Measurements from ENCODE around the gene ORMDL2. TPM values are rescaled to one million over a fixed set of nuclear protein-coding genes. Genes with fewer than 3 reads are reported as not detected.

Gene ORMDL2
- total RNA-seq, 3 donors from 2014 or later: 42.1 to 97.8 (median 74.2) TPM

GRCh38 chr12:55824726-55825125 lies 6.9 kb downstream of the ORMDL2 start:
- intact Hi-C loops (cut with DNase I, micrococcal nuclease): no loop called here
- H3K4me3 ChIP-seq: no peak overlapping the region
- no peak for ATAC-seq
- H3K36me3 ChIP-seq (ENCODE audit: low read depth): peaks cover 13% of the 10 kb centered on the region
- peaks cover 29% of the 10 kb centered on the region for H3K4me1 ChIP-seq (ENCODE audit: low read depth)
- TF ChIP-seq CTCF (IDR thresholded peaks at IDR 0.05): no peak
- no peaks in the 10 kb centered on the region for H3K9me3 ChIP-seq
- no peak for DNase-seq

GRCh38 chr12:55827806-55828205 lies 10.0 kb downstream of the ORMDL2 start:
- ATAC-seq (no peak), DNase-seq (no peak)
- intact Hi-C loops (cut with DNase I, micrococcal nuclease): no loop called here
- TF ChIP-seq CTCF (IDR thresholded peaks at IDR 0.05): no peak
- H3K36me3 ChIP-seq (ENCODE audit: low read depth): peaks cover 5% of the 10 kb centered on the region
- H3K4me3 ChIP-seq: no peak overlapping the region
- H3K4me1 ChIP-seq (ENCODE audit: low read depth): peaks cover 29% of the 10 kb centered on the region
- H3K9me3 ChIP-seq: no peaks in the 10 kb centered on the region

GRCh38 chr12:55828357-55828756 lies 10.5 kb downstream of the ORMDL2 start:
- no peak for ATAC-seq
- peaks cover 29% of the 10 kb centered on the region for H3K4me1 ChIP-seq (ENCODE audit: low read depth)
- no peak for DNase-seq

GRCh38 chr12:55829967-55830600 lies 12.2 kb downstream of the ORMDL2 start:
- intact Hi-C loops (cut with DNase I, micrococcal nuclease): no loop called here
- peaks cover 21% of the 10 kb centered on the region for H3K4me1 ChIP-seq (ENCODE audit: low read depth)

More at GRCh38 chr12:55828357-55828756, 10.5 kb downstream of the ORMDL2 start:
- TF ChIP-seq CTCF (IDR thresholded peaks at IDR 0.05): no peak
- intact Hi-C loops (cut with DNase I, micrococcal nuclease): no loop called here
- Histone ChIP-seq H3K36me3 (ENCODE audit: low read depth) (peaks cover 5% of the 10 kb centered on the region), H3K4me3 (no peak overlapping the region), H3K9me3 (no peaks in the 10 kb centered on the region)

GRCh38 chr12:55830601-55831446 lies 13.0 kb downstream of the ORMDL2 start:
- ATAC-seq (peak; percentile 47), DNase-seq (peak; percentile 85 to 88 (median 86))
- no peaks in the 10 kb centered on the region for H3K9me3 ChIP-seq
- peaks cover 5% of the 10 kb centered on the region for H3K36me3 ChIP-seq (ENCODE audit: low read depth)
- TF ChIP-seq CTCF (IDR thresholded peaks at IDR 0.05): no peak
- intact Hi-C loops (cut with DNase I, micrococcal nuclease): no loop called here
- peaks cover 16% of the 10 kb centered on the region for H3K4me1 ChIP-seq (ENCODE audit: low read depth)
- H3K4me3 ChIP-seq: peak overlapping the region; percentile 44

More at GRCh38 chr12:55829967-55830600, 12.2 kb downstream of the ORMDL2 start:
- Histone ChIP-seq H3K4me3 (peak overlapping the region; percentile 44), H3K36me3 (ENCODE audit: low read depth) (peaks cover 5% of the 10 kb centered on the region), H3K9me3 (no peaks in the 10 kb centered on the region)
- no peak for TF ChIP-seq CTCF (IDR thresholded peaks at IDR 0.05)
- peak; percentile 61 to 81 (median 80) for DNase-seq
- ATAC-seq: peak; percentile 45

Data from mucosa of descending colon (tissue), 3 donors.